Trophoblast cell (in vitro differentiated cells and primary cell): Measurements from ENCODE around the gene KDM4F.
"Not testable (repeated sequence)": the region's sequence is repeated elsewhere in the genome, so short reads cannot be mapped to it uniquely, and the experiment has no call there.

ENCODE experiments used
- DNase-seq, 2 donors: peaks; one replicate each; pipeline ENCODE4 v3.0.0-alpha.2; 2016
- H2AFZ ChIP-seq: 2 replicates; pipeline ENCODE4 v1.6.1; 2013; ENCODE audit warnings: low read length, moderate library complexity, mild to moderate bottlenecking; ENCODE audit not compliant: insufficient read depth, poor library complexity
- H2AK5ac ChIP-seq: 2 replicates; pipeline ENCODE4 v1.6.1; 2013; ENCODE audit warnings: mild to moderate bottlenecking, low read length
- H2BK120ac ChIP-seq: 2 replicates; pipeline ENCODE4 v1.6.1; 2013; ENCODE audit warnings: low read length, mild to moderate bottlenecking, moderate library complexity; ENCODE audit not compliant: insufficient read depth, poor library complexity
- H2BK12ac ChIP-seq: 2 replicates; pipeline ENCODE4 v1.6.1; 2013; ENCODE audit warnings: mild to moderate bottlenecking, low read length, moderate library complexity
- H2BK5ac ChIP-seq: 2 replicates; pipeline ENCODE4 v1.6.1; 2013; ENCODE audit warnings: low read length, low read depth, moderate library complexity, mild to moderate bottlenecking; ENCODE audit not compliant: poor library complexity
- H3K14ac ChIP-seq: 2 replicates; pipeline ENCODE4 v1.6.1; 2013; ENCODE audit warnings: mild to moderate bottlenecking, low read length
- H3K18ac ChIP-seq: 2 replicates; pipeline ENCODE4 v1.6.1; 2013; ENCODE audit warnings: mild to moderate bottlenecking, low read length
- H3K23ac ChIP-seq: 2 replicates; pipeline ENCODE4 v1.6.1; 2013; ENCODE audit warnings: low read length
- H3K27ac ChIP-seq: 2 replicates; pipeline ENCODE4 v1.5.1; 2013; ENCODE audit warnings: low read depth, mild to moderate bottlenecking, inconsistent platforms, low read length, moderate library complexity
- H3K27me3 ChIP-seq: 2 replicates; pipeline ENCODE4 v1.6.1; 2013; ENCODE audit warnings: inconsistent platforms, mild to moderate bottlenecking, low read length, moderate library complexity; ENCODE audit not compliant: insufficient read depth
- H3K36me3 ChIP-seq, 2 experiments: 1 replicate in 1 of 2; 2 replicates in 1 of 2; pipeline ENCODE4 v1.6.1; 2013; ENCODE audit warnings: low read length in 2 of 2, mild to moderate bottlenecking in 2 of 2, moderate library complexity in 1 of 2; ENCODE audit not compliant: insufficient read depth in 2 of 2, control insufficient read depth in 1 of 2
- H3K4ac ChIP-seq: 2 replicates; pipeline ENCODE4 v1.6.1; 2013; ENCODE audit warnings: low read depth, mild to moderate bottlenecking, low read length, moderate library complexity
- H3K4me1 ChIP-seq, 2 experiments: 1 replicate in 1 of 2; 2 replicates in 1 of 2; pipeline ENCODE4 v1.6.1; 2013; ENCODE audit warnings: low read length in 2 of 2, mild to moderate bottlenecking in 2 of 2, moderate library complexity in 1 of 2; ENCODE audit not compliant: insufficient read depth in 2 of 2, control insufficient read depth in 1 of 2
- H3K4me2 ChIP-seq: 2 replicates; pipeline ENCODE4 v1.6.1; 2013; ENCODE audit warnings: inconsistent platforms, mild to moderate bottlenecking, low read length, moderate library complexity
- H3K4me3 ChIP-seq: 2 replicates; pipeline ENCODE4 v1.5.1; 2013; ENCODE audit warnings: mild to moderate bottlenecking, low read depth, low read length, inconsistent platforms
- H3K79me1 ChIP-seq: one replicate; pipeline ENCODE4 v1.6.1; 2013; ENCODE audit warnings: low read length
- H3K79me2 ChIP-seq: 2 replicates; pipeline ENCODE4 v1.6.1; 2013; ENCODE audit warnings: low read length, mild to moderate bottlenecking; ENCODE audit not compliant: control insufficient read depth, insufficient read depth, poor library complexity
- H3K9ac ChIP-seq: 2 replicates; pipeline ENCODE4 v1.6.1; 2013; ENCODE audit warnings: mild to moderate bottlenecking, low read length
- H3K9me3 ChIP-seq: 2 replicates; pipeline ENCODE4 v1.6.1; 2013; ENCODE audit warnings: low read depth, mild to moderate bottlenecking, control low read depth, inconsistent platforms, low read length; ENCODE audit not compliant: insufficient read depth
- H4K12ac ChIP-seq: 2 replicates; pipeline ENCODE4 v1.6.1; 2013; ENCODE audit warnings: low read depth, mild to moderate bottlenecking, low read length, moderate library complexity
- H4K8ac ChIP-seq: 2 replicates; pipeline ENCODE4 v1.6.1; 2013; ENCODE audit warnings: low read depth, mild to moderate bottlenecking, low read length, moderate library complexity
- H4K91ac ChIP-seq: one replicate; pipeline ENCODE4 v1.6.1; 2013; ENCODE audit warnings: low read depth, mild to moderate bottlenecking, low read length, moderate library complexity
- WGBS: extraction: QIAGEN DNeasy Blood & Tissue Kit; methylation state at CpG from one replicate; pipeline ENCODE4 v1.1.7; 2013; ENCODE audit warnings: missing lambda C conversion rate; ENCODE audit not compliant: insufficient read length, insufficient coverage; ENCODE audit errors: extremely low coverage; 5-methylcytosine and 5-hydroxymethylcytosine counted together

The KDM4F gene

GRCh38 chr11:95025594-95025993 lies 23.6 kb upstream of the KDM4F start:
- not testable (repeated sequence) for H2AK5ac ChIP-seq, H3K4me1 ChIP-seq, H3K27ac ChIP-seq, H3K4me3 ChIP-seq, H3K9ac ChIP-seq, H3K36me3 ChIP-seq, H2BK5ac ChIP-seq, H4K8ac ChIP-seq, H3K79me2 ChIP-seq, H3K79me1 ChIP-seq, H3K4ac ChIP-seq, H3K23ac ChIP-seq, H2BK12ac ChIP-seq, H4K91ac ChIP-seq, H2AFZ ChIP-seq, H3K4me2 ChIP-seq, DNase-seq, H3K27me3 ChIP-seq, H4K12ac ChIP-seq, H3K18ac ChIP-seq, H3K14ac ChIP-seq, H3K9me3 ChIP-seq, H2BK120ac ChIP-seq
- no CpG with 5 or more reads among the region's 9 CpGs for WGBS

DNA sequence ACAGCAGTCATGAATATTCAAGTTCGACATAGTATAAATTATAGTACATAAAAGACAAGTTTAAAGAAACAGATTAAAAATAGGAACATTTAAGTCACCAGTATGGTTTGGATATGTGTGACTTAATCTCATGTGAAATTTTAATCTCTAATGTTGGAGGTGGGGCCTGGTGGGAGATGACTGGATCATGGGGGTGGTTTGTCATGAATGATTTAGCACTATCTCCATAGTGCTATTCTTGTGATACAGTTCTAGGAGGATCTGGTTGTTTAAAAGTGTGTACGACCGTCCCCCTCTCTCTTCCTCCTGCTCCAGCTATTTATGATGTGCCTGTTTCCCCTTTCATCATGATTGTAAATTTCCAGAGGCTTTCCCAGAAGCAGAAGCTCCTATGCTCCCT lies 20.9 kb upstream of the KDM4F start:
- Histone ChIP-seq H3K4me2 (no peak overlapping the region), H2BK120ac (no peak overlapping the region), H2BK12ac (no peak overlapping the region), H3K14ac (no peak overlapping the region), H2AFZ (no peak overlapping the region), H3K4ac (no peak overlapping the region), H3K27me3 (no peaks in the 10 kb centered on the region), H3K23ac (no peak overlapping the region), H4K8ac (no peak overlapping the region), H3K4me3 (no peak overlapping the region), H3K9me3 (peaks cover 8% of the 10 kb centered on the region), H2AK5ac (no peak overlapping the region), H3K36me3 (no peaks in the 10 kb centered on the region), H3K27ac (no peak overlapping the region), H3K4me1 (no peaks in the 10 kb centered on the region), H4K91ac (no peak overlapping the region), H3K18ac (no peak overlapping the region), H3K79me2 (no peaks in the 10 kb centered on the region), H4K12ac (no peak overlapping the region), H3K9ac (no peak overlapping the region), H3K79me1 (no peaks in the 10 kb centered on the region), H2BK5ac (no peak overlapping the region)
- DNase-seq: no peak
- WGBS: no CpG with 5 or more reads among the region's 3 CpGs

- H3K4me1 ChIP-seq: no peaks in the 10 kb centered on the region
- WGBS: no CpG with 5 or more reads among the region's 1 CpG
- H3K9ac ChIP-seq: no peak overlapping the region
- H3K4me2 ChIP-seq: no peak overlapping the region
- no peak overlapping the region for H4K91ac ChIP-seq
- H3K14ac ChIP-seq: no peak overlapping the region
- no peaks in the 10 kb centered on the region for H3K36me3 ChIP-seq
- no peaks in the 10 kb centered on the region for H3K27me3 ChIP-seq
- H3K4me3 ChIP-seq: no peak overlapping the region
- H2BK5ac ChIP-seq: no peak overlapping the region
- H3K4ac ChIP-seq: no peak overlapping the region
- no peak for DNase-seq
- H3K79me2 ChIP-seq: no peaks in the 10 kb centered on the region
- no peak overlapping the region for H2BK120ac ChIP-seq
- H3K18ac ChIP-seq: no peak overlapping the region
- H4K8ac ChIP-seq: no peak overlapping the region
- H3K9me3 ChIP-seq: peaks cover 8% of the 10 kb centered on the region
- no peak overlapping the region for H2AFZ ChIP-seq
- no peak overlapping the region for H3K23ac ChIP-seq
- H3K79me1 ChIP-seq: no peaks in the 10 kb centered on the region
- no peak overlapping the region for H3K27ac ChIP-seq
- no peak overlapping the region for H2AK5ac ChIP-seq
- H2BK12ac ChIP-seq: no peak overlapping the region
- no peak overlapping the region for H4K12ac ChIP-seq
Observed at GRCh38 chr11:95033051-95033450, 16.2 kb upstream of the KDM4F start.

GRCh38 chr11:95035316-95035715 lies 13.9 kb upstream of the KDM4F start:
- DNase-seq: no peak
- no CpG with 5 or more reads among the region's 2 CpGs for whole genome bisulfite sequencing

More at GRCh38 chr11:95035316-95035715, 13.9 kb upstream of the KDM4F start:
- Histone ChIP-seq H3K4me1 (no peaks in the 10 kb centered on the region), H2BK5ac (no peak overlapping the region), H3K18ac (no peak overlapping the region), H4K91ac (no peak overlapping the region), H3K27ac (no peak overlapping the region), H2BK12ac (no peak overlapping the region), H3K14ac (no peak overlapping the region), H3K36me3 (no peaks in the 10 kb centered on the region), H3K4ac (no peak overlapping the region), H3K4me2 (no peak overlapping the region), H4K12ac (no peak overlapping the region), H3K23ac (no peak overlapping the region), H2AFZ (no peak overlapping the region), H3K27me3 (no peaks in the 10 kb centered on the region), H3K4me3 (no peak overlapping the region), H3K9me3 (peaks cover 10% of the 10 kb centered on the region), H3K9ac (no peak overlapping the region), H3K79me2 (no peaks in the 10 kb centered on the region), H3K79me1 (no peaks in the 10 kb centered on the region), H2BK120ac (no peak overlapping the region), H4K8ac (no peak overlapping the region), H2AK5ac (no peak overlapping the region)
